Activated CD8-positive, alpha-beta memory T cell treated with anti-CD3 and anti-CD28 coated beads for 1 hour (primary cell): Measurements from ENCODE around the gene CYP11A1.

Experiments
- DNase-seq, 2 donors: peaks; one replicate each; pipeline ENCODE4 v3.0.0-alpha.2; 2020; ENCODE audit warnings: low read depth in 1 of 2; ENCODE audit errors: extremely low read depth in 1 of 2

Gene CYP11A1

DNA sequence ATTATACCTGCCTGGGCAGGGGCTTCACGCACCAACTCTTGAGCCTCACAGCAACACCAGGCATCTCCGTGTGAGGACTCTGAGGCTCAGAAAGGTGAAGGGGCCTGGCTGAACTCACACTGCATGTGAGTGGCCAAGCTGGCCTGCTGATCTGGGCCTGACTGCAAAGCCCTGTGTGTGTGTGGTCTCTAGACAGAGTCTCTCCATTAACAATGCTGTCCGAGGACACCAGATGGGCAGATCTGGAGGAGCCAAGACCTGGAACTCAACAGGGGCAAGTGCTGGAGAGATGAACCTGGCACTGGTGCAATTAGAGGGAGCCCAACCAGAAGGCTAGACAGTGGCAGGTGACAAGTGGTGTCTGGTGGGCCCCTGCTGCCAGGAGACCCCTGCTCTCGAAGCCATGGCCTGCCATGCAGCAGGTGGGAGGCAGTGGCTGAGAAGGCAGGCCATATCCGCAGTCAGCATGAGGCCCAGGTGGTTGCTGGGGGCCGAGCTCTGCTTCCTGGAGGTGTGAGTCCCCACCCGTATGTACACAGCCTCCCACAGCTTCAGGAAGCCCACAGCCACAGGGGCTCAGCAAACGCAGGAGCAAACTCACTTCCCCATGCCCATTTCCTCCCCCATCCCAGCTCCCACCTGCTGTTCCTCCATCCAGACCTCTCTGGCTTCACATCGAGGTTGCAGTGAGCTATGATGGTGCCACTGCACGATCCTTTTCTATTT is 39.0 kb downstream of the CYP11A1 start:
- DNase-seq: no peak

DNA sequence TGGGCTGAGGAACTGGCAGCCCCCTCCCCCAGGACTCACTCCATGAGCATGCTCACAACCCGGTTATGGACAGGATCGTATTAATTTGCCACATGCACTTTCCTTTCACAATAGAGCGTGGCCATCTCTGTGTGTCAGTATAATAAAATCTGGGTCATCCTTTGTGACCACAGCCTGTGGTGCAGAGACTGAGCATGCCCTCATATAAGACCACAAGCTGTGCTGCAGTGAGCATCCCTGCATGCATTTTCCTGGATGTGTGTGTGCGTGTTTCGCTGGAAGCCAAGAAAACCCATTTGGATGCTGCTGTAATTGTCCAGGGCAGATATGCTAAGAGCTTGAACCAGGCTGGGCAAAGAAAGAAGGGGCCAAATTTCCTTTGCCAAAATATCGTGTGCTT is 39.7 kb downstream of the CYP11A1 start:
- no peak for DNase-seq

GRCh38 chr15:74326746-74327145 is 40.7 kb downstream of the CYP11A1 start:
- no peak for DNase-seq

DNA sequence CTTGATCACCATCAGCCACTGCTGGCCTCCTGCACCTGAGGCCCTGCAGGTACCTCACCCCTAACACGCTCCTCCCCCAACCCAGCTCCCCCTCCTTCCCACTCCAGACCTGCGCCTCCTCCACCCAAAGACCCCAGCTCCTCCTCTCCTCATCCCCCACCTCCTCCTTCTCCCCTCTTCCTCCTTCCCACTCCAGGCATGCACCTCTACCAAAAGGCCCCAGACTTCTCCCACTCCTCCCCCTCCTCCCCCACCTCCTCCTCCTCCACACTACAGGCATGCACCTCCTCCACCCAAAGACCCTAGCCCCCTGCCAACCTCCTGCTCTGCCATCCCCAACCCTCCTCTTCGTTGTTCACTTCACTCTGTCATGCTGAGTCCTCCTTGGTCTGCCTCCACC is 42.7 kb downstream of the CYP11A1 start:
- DNase-seq: no peak

DNA sequence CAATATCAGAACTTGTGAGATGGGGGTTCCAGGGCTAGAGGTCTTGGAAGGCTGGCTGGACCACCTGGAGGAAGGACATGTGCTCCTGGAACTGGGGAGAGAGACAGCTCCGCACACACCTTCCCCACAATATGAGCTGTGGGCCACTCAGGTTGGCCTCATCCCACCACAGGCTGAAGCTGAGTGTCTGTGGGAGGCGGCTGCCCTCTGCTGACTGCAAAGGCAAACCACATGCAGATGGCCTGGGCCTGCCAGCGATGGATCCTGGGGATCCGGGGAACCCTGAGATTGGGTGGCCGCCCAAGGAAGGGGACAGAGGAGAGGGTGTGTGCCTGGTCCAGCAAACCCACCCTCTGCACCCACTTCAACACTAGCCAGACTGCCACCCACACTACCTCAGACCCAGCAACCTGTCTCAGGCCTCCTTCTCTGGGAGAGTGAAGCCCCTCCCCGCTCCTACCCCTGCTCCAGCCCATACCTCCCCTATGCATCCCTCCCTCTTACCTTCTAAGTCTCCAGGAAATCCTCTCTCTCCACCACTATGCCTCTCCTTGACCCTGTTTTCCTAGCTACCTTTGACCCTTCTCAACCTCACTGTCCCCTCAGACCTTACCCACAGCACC is 44.8 kb downstream of the CYP11A1 start:
- peak; percentile 12 to 37 for DNase-seq

DNA sequence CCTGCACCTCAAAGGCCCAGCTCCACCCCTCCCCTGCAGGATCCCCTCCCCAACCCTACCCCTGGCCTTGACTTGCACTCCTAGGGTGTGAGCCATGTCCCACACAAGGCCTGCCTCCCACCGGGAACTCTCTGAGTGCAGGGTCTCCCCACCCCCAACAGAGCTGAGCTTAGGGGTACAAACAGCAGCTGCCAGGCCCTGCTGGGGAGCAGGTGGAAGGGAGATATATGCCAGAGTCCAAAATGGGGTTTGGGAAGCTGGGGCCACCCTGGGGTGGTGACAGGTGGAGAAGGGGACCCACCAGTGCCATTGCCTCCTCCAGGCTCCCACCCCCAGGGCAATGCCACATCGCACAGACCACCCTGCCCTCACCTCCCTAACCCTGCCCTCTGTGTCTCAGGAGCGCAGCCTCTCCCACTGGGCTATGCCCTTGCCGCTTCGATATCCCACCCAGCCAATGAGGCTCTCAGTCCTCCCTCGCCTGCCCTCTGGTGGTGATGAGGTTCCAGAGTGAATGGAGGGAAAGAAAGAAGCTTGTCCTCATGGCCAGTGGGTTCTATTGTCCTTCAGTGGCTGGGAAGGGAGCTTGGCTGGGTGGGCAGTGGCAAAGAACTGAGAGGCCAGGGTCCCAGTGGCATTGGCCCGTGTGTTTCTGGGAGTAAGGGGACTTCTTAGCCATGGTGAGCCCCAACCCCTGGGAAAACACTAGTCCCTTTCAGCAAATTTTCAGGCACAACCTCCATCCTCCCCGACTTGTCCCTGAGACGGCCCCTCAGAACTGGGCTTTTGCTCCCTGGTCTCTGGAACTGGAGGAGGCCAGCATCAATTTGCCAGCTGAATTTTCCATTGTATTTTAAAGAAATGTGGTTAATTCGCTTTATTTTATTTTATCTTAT is 46.8 kb downstream of the CYP11A1 start:
- DNase-seq: no peak

DNA sequence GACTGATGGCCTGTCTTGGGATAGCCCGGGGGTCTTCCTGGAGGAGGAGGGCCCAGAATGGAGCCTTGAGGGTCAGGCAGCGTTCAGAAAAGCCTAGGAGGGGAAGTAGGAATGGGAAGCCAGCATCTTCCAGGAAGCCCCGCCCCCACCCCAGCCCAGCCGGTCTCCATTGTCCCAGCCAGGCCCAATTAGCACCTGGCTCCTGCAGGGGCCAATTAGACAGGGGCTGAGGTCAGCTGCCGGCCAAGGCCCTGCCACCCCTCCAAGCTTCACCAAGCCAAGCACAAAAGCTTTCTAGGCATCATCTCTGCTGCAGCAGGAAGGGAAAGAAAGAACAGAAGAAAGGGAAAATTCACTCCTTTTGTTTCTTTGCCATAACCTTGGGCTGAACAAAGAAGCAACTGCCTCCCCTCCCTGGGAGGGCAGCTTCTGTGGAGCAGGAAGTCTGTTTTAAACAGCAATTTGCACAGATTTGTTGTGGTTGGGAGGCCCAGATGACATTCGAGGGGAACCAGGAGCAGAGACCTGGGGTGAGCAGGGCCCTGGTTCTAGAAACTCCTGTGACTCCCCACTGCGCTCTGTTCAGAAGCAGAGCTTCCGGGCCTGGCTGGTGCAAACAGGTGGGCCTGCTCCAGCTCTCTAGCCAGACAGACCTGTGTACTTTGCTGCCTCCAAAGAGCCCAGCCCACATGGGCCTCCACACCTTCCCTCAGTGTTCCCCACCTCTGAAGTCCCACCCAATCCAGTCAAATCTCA is 47.7 kb downstream of the CYP11A1 start:
- no peak for DNase-seq

- no peak for DNase-seq
Observed at GRCh38 chr15:74319138-74319460, 48.3 kb downstream of the CYP11A1 start.

- no peak for DNase-seq
Observed at GRCh38 chr15:74318376-74319137, 48.9 kb downstream of the CYP11A1 start.

- no peak for DNase-seq
Observed at GRCh38 chr15:74317820-74318375, 49.5 kb downstream of the CYP11A1 start.

DNA sequence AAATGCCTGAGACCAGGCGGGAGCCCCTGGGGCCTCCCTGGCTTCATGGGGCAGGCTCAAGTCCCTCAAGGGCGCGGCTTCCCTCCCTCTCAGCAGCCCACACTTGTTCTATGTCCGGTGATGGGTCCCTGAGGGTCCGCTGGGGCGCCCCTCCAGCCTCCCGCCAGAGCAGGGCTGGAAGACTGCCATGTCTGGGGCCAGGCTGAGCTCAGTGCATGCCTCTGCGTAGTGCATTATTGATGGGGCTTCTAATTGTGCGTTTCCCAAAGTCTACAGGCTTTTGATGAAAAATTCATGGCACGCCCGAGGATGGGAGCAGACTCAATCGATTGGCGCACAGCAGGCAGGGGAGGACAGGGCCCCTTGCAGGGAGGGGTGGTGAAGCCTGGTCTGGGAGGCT is 51.3 kb downstream of the CYP11A1 start:
- no peak for DNase-seq

DNA sequence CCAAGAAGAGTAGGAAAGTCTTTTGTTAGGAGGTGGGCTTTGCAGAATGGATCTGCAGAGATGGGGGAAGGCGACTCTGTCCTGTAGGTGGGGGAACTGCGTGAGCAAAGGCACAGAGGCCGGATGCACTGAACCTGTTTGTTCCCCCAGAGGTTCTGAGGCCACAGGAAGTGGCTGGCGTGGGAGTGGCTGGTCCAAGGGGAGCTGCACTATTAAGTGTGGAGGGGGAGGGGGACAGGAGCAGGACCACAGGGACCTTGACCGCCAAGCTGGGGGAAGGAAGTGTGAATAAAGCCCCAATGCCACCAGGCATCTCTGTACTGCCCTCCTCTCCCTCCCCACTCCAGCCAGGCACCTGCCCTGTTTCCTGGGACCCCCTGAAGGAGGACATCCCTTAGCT is 51.8 kb downstream of the CYP11A1 start:
- no peak for DNase-seq

- DNase-seq: no peak
Observed at GRCh38 chr15:74314795-74315438, 52.5 kb downstream of the CYP11A1 start.

- no peak for DNase-seq
Observed at GRCh38 chr15:74313889-74314288, 53.6 kb downstream of the CYP11A1 start.

GRCh38 chr15:74312445-74313007 is 54.9 kb downstream of the CYP11A1 start:
- DNase-seq: no peak

DNA sequence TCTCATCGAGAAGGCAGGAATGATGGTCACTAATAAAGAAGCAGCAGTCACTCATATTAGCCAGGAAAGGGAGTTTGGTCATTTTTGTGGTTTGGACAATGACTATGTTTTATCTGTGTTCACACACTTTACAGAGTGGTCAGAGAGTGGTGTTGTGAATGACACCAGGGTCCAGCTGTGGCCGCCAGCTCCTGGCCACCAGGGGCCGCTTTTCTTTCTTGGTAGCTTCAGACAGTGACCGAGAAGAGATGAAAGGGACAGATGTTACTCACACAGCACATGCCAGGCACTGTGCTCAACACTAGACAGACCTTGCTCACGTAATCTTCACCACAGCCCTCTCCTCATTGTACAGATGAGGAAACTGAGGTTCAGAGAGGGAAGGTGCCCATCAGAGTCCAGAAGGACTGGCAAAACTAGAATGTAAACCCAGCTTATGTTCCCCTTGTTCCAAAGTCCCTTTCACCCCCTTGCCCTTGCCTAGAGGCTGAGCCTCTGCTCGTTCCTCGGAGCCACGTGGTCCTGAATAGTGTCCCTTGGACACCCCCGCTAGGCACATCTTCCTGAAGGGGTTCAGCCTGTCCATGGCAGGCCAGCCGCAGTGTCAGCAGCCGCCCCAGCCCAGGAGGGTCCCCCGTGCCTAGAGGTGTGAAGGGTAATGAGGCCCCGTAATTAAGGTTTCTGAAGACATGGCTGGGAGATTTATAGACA is 55.6 kb downstream of the CYP11A1 start:
- DNase-seq: no peak

DNA sequence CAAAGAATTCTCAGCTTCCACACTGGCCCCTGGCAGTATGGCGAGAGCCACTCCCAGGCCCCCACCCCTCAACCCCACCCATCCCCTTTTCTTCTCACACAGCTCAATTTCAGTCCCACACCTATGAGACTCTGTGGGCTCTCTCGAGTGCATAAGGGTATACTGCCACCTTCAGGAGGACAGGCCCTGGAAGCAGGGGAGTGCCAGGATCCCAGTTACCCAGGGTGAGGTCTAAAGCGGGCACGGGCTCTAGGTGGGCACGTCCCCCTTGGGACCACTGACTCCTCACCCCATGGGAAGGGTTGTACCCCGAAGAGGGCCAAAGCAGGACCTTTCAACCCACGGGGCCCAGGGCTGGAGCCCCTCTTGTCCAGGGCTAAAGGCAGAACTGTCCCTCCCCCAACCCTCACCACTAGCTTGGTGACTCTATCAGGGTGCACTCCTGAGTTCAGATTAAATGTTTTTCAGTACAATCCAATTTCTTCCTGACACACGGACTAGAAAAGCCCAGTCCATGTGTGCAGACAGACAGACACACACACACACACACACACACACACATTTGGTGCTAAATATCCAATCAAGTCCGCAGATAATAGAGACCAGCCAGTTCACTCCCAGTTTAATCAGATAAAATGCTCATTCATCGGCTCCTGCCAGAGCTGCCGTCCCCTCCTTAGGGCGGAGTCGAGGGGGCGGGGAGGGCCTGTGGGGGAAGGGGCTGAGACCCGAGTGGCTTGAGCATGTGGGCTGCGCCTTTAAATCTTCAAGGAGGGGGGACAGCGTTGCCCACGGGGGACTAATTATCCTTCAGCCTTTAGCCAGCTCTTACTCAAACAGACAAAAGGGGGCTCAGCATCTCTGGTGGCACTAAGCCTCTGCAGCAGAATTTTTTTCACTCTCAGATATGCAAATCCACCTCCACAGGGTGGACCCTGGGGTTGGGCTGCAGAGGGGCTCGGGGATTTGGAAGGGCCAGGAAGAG is 59.3 kb downstream of the CYP11A1 start:
- no peak for DNase-seq
